Measurements from ENCODE around the gene ATP2A3. TPM values are rescaled to one million over a fixed set of nuclear protein-coding genes. Genes with fewer than 3 reads are reported as not detected.
A peak's percentile ranks its signal among the peaks of the same experiment; 100 is the strongest.

ATP2A3 gene
- total and polyA plus RNA-seq, 4 experiments from 2014 or later: 34.4 to 177 (median 123) TPM

DNA sequence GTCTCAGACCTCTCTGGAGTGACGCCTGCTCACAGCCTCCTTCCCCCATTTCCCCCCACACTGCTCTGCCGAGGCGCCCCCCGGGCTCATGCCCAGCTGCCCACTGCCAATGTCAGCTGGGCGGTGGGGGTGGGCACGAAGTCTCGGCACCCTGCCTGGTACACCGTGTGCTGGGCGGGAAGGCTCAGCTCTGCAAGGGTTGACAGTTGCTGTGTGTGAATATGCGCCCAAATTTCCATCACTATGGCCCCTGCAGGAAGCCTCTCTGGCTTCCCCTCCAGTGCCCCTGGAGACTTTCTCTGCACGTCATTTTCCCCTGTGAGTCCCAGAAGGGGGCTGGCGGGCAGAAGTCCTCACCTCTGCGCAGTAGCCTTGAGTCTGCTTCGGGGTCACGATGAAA is 59.7 kb downstream of the ATP2A3 start:
- Mint-ChIP-seq H3K27ac (no peak overlapping the region), H3K36me3 (no peaks in the 10 kb centered on the region), H3K4me3 (no peak overlapping the region), H3K9me3 (no peaks in the 10 kb centered on the region), H3K27me3 (no peaks in the 10 kb centered on the region), H3K4me1 (no peaks in the 10 kb centered on the region)
- H3K9me3 ChIP-seq (ENCODE audit: control insufficient read depth in 1 of 2, low read length in 2 of 2): no peaks in the 10 kb centered on the region
- ChIA-PET CTCF (ENCODE audit: partially characterized antibody) (interaction anchor here (1.7 kb wide), 1 partner anchor 9 kb away, joined by 10 read pairs; no protein-coding TSS in a partner anchor), POLR2A (ENCODE audit: partially characterized antibody) (no interaction called here)
- H3K36me3 ChIP-seq (ENCODE audit: insufficient read depth, low read length): no peaks in the 10 kb centered on the region
- intact Hi-C loops (cut with micrococcal nuclease): no loop called here
- no peak overlapping the region for H3K27ac ChIP-seq (ENCODE audit: low read depth, low read length)
- H3K4me1 ChIP-seq (ENCODE audit: insufficient read depth, low read length): no peaks in the 10 kb centered on the region
- no peaks in the 10 kb centered on the region for H3K27me3 ChIP-seq (ENCODE audit: insufficient read depth, low read length)
- no peak for DNase-seq
- no peak overlapping the region for H3K4me3 ChIP-seq (ENCODE audit: low read length in 2 of 2)

DNA sequence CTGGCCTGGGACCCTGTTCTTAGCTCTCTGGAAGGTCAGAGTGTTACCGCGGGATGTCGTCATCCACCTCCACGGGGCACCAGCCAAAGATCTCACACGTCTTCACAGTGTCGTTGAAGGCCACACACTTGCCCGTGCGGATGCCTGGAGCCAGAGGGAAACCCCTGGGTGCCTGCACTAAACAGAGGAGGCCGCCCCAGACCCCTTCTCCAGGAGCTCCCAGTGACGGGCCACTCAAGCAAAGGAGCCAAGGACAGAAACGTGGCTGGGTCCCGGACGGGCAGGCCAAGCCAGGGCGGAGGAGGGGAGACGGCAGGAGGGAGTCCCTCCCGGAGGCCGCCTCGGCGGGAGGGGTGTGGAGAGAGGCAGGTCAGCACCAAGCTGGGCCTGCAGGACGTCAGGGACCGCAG is 60.4 kb downstream of the ATP2A3 start:
- H3K9me3 Mint-ChIP-seq: no peaks in the 10 kb centered on the region
- Histone ChIP-seq H3K4me1 (ENCODE audit: insufficient read depth, low read length) (no peaks in the 10 kb centered on the region), H3K27ac (ENCODE audit: low read depth, low read length) (no peak overlapping the region), H3K9me3 (ENCODE audit: control insufficient read depth in 1 of 2, low read length in 2 of 2) (no peaks in the 10 kb centered on the region), H3K27me3 (ENCODE audit: insufficient read depth, low read length) (no peaks in the 10 kb centered on the region), H3K36me3 (ENCODE audit: insufficient read depth, low read length) (no peaks in the 10 kb centered on the region), H3K4me3 (ENCODE audit: low read length in 2 of 2) (no peak overlapping the region)
- H3K27ac Mint-ChIP-seq: no peak overlapping the region
- no peaks in the 10 kb centered on the region for H3K36me3 Mint-ChIP-seq
- intact Hi-C loops (cut with micrococcal nuclease): no loop called here
- no peaks in the 10 kb centered on the region for H3K4me1 Mint-ChIP-seq
- H3K4me3 Mint-ChIP-seq: no peak overlapping the region
- no peak for DNase-seq
- POLR2A ChIA-PET (ENCODE audit: partially characterized antibody): no interaction called here
- CTCF ChIA-PET (ENCODE audit: partially characterized antibody): interaction anchor here (1.7 kb wide), 1 partner anchor 9 kb away, joined by 10 read pairs; no protein-coding TSS in a partner anchor
- H3K27me3 Mint-ChIP-seq: no peaks in the 10 kb centered on the region

DNA sequence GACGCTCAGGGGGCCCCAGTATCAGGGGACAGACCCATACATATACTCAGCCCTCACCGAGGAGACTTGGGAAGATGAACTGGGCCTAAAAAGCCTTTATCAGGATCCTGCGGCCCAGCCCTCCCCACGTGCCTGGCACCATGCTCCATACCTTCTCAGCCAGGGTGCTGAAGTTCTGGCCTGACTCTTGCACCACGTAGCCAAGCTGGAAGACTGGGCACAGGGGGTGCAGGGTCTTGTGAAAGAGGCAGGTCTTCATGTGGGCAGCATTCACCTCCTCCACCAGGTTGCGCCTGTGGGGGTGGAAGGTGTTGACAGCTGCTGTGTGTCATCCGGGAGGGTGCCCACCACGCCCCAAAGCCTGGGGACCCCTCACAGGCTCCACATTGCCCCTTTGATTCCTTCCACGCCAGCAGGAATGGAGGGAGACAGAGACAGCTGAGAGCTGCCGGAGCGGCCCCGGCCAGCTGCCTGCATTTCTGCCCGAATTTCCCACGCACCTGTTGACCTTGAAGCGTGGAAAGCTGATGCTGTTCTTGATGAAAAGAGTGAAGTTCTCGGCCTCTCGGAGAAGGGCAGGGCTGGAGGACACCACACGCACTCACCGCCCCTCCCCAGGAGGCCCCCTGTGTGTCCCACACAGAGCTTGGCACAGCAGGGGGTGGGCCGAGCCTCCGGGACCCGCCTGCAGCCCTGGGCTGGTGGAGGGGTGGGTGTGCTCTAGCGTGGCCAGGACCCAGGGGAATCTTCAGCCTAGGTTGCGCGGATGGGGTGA is 61.0 kb downstream of the ATP2A3 start:
- ChIA-PET POLR2A (ENCODE audit: partially characterized antibody) (no interaction called here), CTCF (ENCODE audit: partially characterized antibody) (interaction anchor here (1.7 to 2.9 kb wide), 2 partner anchors 10 kb away, joined by 10 to 18 read pairs; no protein-coding TSS in a partner anchor)
- Mint-ChIP-seq H3K4me3 (no peak overlapping the region), H3K27ac (no peak overlapping the region), H3K4me1 (no peaks in the 10 kb centered on the region), H3K36me3 (no peaks in the 10 kb centered on the region), H3K9me3 (no peaks in the 10 kb centered on the region), H3K27me3 (no peaks in the 10 kb centered on the region)
- Histone ChIP-seq H3K4me1 (ENCODE audit: insufficient read depth, low read length) (no peaks in the 10 kb centered on the region), H3K4me3 (ENCODE audit: low read length in 2 of 2) (no peak overlapping the region), H3K36me3 (ENCODE audit: insufficient read depth, low read length) (no peaks in the 10 kb centered on the region), H3K27ac (ENCODE audit: low read depth, low read length) (no peak overlapping the region), H3K9me3 (ENCODE audit: control insufficient read depth in 1 of 2, low read length in 2 of 2) (no peaks in the 10 kb centered on the region), H3K27me3 (ENCODE audit: insufficient read depth, low read length) (no peaks in the 10 kb centered on the region)
- DNase-seq: no peak
- intact Hi-C loops (cut with micrococcal nuclease): no loop called here

DNA sequence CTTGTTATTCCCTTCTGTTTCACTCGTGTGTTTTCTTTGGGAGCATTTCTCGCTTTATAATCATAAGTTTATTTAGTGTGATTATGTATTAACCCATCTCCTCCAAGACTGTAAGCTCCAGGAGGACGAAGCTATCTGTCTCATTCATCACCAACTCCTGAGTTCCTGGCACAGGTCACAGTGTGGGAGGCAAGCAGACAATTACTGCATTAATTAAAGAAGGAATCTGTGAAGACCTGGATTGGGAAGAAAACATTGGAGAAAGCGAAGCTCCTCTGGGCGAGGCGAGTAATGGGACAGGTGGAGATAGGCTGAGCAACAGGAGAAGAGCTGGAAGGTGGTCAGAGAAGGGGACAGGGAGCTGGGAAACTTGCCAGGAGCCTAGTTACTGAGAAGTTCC is 63.6 kb downstream of the ATP2A3 start:
- no peaks in the 10 kb centered on the region for H3K27me3 Mint-ChIP-seq

DNA sequence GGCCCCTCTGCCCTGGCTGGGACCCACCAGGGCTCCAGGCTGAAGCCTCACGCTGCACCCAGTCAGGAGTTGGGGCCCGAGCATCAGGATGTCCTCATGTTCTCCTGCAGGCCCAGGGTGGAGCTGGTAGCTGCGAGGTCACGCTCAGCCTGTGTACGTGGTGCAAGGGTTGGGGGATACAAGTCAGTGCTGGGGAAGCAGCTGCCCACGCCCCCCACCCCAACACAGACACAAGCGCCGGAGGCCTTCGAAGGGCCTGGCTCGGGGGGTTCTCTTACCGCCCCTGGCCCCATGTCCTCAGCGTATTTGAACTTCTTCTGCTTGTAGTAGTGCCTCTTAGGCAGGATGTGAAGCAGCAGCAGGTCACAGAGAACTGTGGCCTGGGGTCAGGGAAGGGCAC is 66.5 kb downstream of the ATP2A3 start:
- H3K4me3 ChIP-seq (ENCODE audit: low read length in 2 of 2): no peak overlapping the region
- H3K9me3 ChIP-seq (ENCODE audit: control insufficient read depth in 1 of 2, low read length in 2 of 2): no peaks in the 10 kb centered on the region
- POLR2A ChIA-PET (ENCODE audit: partially characterized antibody): no interaction called here
- H3K36me3 Mint-ChIP-seq: no peaks in the 10 kb centered on the region
- intact Hi-C loops (cut with micrococcal nuclease): no loop called here
- H3K4me3 Mint-ChIP-seq: no peak overlapping the region
- H3K36me3 ChIP-seq (ENCODE audit: insufficient read depth, low read length): no peaks in the 10 kb centered on the region
- no peak for DNase-seq
- no peaks in the 10 kb centered on the region for H3K27me3 Mint-ChIP-seq
- H3K4me1 ChIP-seq (ENCODE audit: insufficient read depth, low read length): peaks cover 9% of the 10 kb centered on the region
- H3K4me1 Mint-ChIP-seq: peaks cover 8 to 14% (median 11%) of the 10 kb centered on the region in 4 donors
- no peaks in the 10 kb centered on the region for H3K9me3 Mint-ChIP-seq
- H3K27ac ChIP-seq (ENCODE audit: low read depth, low read length): no peak overlapping the region
- H3K27ac Mint-ChIP-seq: no peak overlapping the region
- CTCF ChIA-PET (ENCODE audit: partially characterized antibody): no interaction called here
- no peaks in the 10 kb centered on the region for H3K27me3 ChIP-seq (ENCODE audit: insufficient read depth, low read length)

More for the DNA sequence above, 63.6 kb downstream of the ATP2A3 start:
- Mint-ChIP-seq H3K27ac (no peak overlapping the region), H3K4me1 (no peaks in the 10 kb centered on the region), H3K9me3 (no peaks in the 10 kb centered on the region), H3K36me3 (no peaks in the 10 kb centered on the region), H3K4me3 (no peak overlapping the region)
- CTCF ChIA-PET (ENCODE audit: partially characterized antibody): interaction anchor here (2.9 kb wide), 1 partner anchor 13 kb away, joined by 18 read pairs; no protein-coding TSS in a partner anchor
- no peaks in the 10 kb centered on the region for H3K36me3 ChIP-seq (ENCODE audit: insufficient read depth, low read length)
- POLR2A ChIA-PET (ENCODE audit: partially characterized antibody): no interaction called here
- no peak overlapping the region for H3K27ac ChIP-seq (ENCODE audit: low read depth, low read length)
- no peaks in the 10 kb centered on the region for H3K27me3 ChIP-seq (ENCODE audit: insufficient read depth, low read length)
- no peaks in the 10 kb centered on the region for H3K4me1 ChIP-seq (ENCODE audit: insufficient read depth, low read length)
- intact Hi-C loops (cut with micrococcal nuclease): no loop called here
- DNase-seq: no peak
- no peaks in the 10 kb centered on the region for H3K9me3 ChIP-seq (ENCODE audit: control insufficient read depth in 1 of 2, low read length in 2 of 2)
- H3K4me3 ChIP-seq (ENCODE audit: low read length in 2 of 2): no peak overlapping the region

DNA sequence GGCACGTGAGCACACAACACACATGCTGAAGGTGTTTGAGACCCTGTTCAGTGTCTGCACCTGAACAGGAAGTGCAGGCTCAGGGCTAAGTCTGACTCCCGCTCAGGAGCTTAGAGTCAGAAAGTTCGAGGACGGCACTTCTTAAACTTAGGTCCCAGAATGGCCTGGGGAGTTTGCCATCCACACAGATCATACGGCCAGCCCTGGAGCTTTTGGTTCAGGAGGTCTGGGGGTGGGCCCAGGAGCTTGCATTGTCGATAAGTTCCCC is 67.3 kb downstream of the ATP2A3 start:
- Histone ChIP-seq H3K36me3 (ENCODE audit: insufficient read depth, low read length) (no peaks in the 10 kb centered on the region), H3K27me3 (ENCODE audit: insufficient read depth, low read length) (no peaks in the 10 kb centered on the region), H3K27ac (ENCODE audit: low read depth, low read length) (no peak overlapping the region), H3K9me3 (ENCODE audit: control insufficient read depth in 1 of 2, low read length in 2 of 2) (no peaks in the 10 kb centered on the region), H3K4me3 (ENCODE audit: low read length in 2 of 2) (no peak overlapping the region), H3K4me1 (ENCODE audit: insufficient read depth, low read length) (peaks cover 11% of the 10 kb centered on the region)
- Mint-ChIP-seq H3K27me3 (no peaks in the 10 kb centered on the region), H3K4me1 (peaks cover 10 to 18% (median 14%) of the 10 kb centered on the region in 4 donors), H3K9me3 (no peaks in the 10 kb centered on the region), H3K4me3 (no peak overlapping the region), H3K36me3 (no peaks in the 10 kb centered on the region), H3K27ac (no peak overlapping the region)
- ChIA-PET CTCF (ENCODE audit: partially characterized antibody) (no interaction called here), POLR2A (ENCODE audit: partially characterized antibody) (no interaction called here)
- no peak for DNase-seq
- intact Hi-C loops (cut with micrococcal nuclease): no loop called here

DNA sequence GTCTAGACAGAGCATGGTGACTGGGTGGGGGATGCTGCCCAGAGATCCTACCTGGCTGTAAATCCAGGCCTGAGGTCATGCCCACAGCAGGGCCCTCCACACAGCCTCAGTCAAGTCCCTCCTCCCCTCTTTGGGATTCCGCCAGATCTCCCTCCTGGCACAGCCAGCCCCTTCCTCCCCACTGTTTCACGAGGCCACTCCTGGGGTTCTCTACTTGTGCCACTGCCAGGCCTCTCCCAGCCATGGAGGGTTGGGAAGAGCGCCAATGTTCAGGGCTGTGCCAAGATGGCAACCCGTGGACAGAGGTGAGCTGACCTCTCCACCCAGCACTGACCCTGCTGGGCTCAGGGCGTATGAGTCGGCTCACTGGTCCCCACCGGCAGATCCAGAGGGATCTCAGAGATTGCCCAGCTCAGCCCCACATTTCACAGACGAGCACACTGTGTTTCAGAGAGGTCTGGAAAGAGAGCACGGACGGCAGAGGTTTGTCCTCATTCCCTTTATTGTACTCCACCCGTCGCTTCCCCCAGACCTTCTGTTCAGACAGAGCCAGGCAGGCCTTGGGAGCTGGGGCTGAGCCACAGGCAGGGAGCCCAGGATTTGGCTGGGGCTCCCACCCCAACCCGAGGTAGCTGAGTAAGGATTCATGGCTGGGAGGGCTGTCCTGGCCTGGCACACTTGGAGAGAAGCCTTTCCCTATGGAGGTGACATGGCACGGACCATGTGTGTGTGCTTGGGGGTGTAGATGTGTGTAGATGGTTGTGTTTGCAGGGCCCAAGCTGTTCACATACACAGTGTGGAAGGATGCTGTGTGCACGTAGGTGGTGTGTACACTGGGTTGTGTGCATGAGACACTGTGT is 67.9 kb downstream of the ATP2A3 start:
- H3K36me3 Mint-ChIP-seq: no peaks in the 10 kb centered on the region
- H3K27me3 Mint-ChIP-seq: no peaks in the 10 kb centered on the region
- peak in 1 of 5 donors; percentile 8 for DNase-seq
- intact Hi-C loops (cut with micrococcal nuclease): no loop called here
- H3K36me3 ChIP-seq (ENCODE audit: insufficient read depth, low read length): no peaks in the 10 kb centered on the region
- peak overlapping the region in 1 of 7 donors; percentile 30 for H3K27ac Mint-ChIP-seq
- no peaks in the 10 kb centered on the region for H3K27me3 ChIP-seq (ENCODE audit: insufficient read depth, low read length)
- POLR2A ChIA-PET (ENCODE audit: partially characterized antibody): no interaction called here
- CTCF ChIA-PET (ENCODE audit: partially characterized antibody): no interaction called here
- no peak overlapping the region for H3K27ac ChIP-seq (ENCODE audit: low read depth, low read length)
- no peak overlapping the region for H3K4me3 Mint-ChIP-seq
- H3K9me3 ChIP-seq (ENCODE audit: control insufficient read depth in 1 of 2, low read length in 2 of 2): no peaks in the 10 kb centered on the region
- no peak overlapping the region for H3K4me3 ChIP-seq (ENCODE audit: low read length in 2 of 2)
- H3K4me1 ChIP-seq (ENCODE audit: insufficient read depth, low read length): peaks cover 17% of the 10 kb centered on the region
- H3K4me1 Mint-ChIP-seq: peaks cover 14 to 24% (median 20%) of the 10 kb centered on the region in 4 donors
- no peaks in the 10 kb centered on the region for H3K9me3 Mint-ChIP-seq
